ENCODE measurements around the gene CIC.
"Not testable (repeated sequence)": the region's sequence is repeated elsewhere in the genome, so short reads cannot be mapped to it uniquely, and the experiment has no call there.

Gene CIC

GRCh38 chr19:42333975-42334696 lies 65.1 kb downstream of the CIC start:
- DNase-seq (ENCODE audit: low read depth) = no peak

- no peak for DNase-seq (ENCODE audit: low read depth)
Observed at GRCh38 chr19:42334697-42335373, 65.8 kb downstream of the CIC start.

GRCh38 chr19:42335374-42335936 lies 66.4 kb downstream of the CIC start:
- DNase-seq (ENCODE audit: low read depth) = no peak

GRCh38 chr19:42335971-42336370 lies 66.9 kb downstream of the CIC start:
- no peak for DNase-seq (ENCODE audit: low read depth)

- DNase-seq (ENCODE audit: low read depth) = peak; percentile 27
Observed at GRCh38 chr19:42339126-42339860, 70.2 kb downstream of the CIC start.

- DNase-seq (ENCODE audit: low read depth) = not testable (repeated sequence)
Observed at GRCh38 chr19:42339922-42340321, 70.9 kb downstream of the CIC start.

- no peak for DNase-seq (ENCODE audit: low read depth)
Observed at GRCh38 chr19:42343344-42344110, 74.5 kb downstream of the CIC start.

GRCh38 chr19:42344336-42344893 lies 75.4 kb downstream of the CIC start:
- no peak for DNase-seq (ENCODE audit: low read depth)

Data from EH (cell line).